SKM-1 (cell line): Measurements from ENCODE around the gene SPP2.

Experiments used
- DNase-seq: peaks from one replicate; lab custom pipeline; 2025; ENCODE audit not compliant: unreplicated experiment; lab: John Stamatoyannopoulos, UW

Gene SPP2

DNA sequence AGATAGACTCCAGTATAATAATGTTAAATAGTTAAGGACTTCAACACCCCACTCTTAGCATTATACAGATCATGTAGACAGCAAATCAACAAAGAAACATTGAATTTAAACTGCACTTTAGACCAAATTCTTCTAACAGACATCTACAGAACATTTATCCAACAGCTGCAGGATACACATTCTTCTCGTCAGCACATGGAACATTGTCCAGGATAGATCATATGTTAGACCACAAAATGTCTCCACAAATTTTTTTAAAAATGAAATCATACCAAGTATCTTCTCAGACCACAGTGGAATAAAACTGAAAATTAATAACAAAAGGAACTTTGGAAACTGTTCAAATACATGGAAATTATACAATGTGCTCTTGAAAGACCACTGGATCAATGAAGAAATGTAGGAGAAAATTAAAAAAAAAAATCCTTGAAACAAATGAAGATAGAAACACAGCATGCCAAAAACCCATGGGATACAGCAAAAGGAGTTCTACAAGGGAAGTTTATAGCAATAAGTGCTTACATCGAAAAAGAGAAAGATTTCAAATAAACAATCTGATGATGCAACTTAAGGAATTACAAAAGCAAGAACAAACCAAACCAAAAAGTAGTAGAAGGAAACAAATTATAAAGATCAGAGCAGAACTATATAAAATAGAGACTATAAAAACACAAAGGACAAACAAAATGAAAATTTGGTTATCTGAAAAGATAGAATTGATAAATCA lies 12.3 kb upstream of the SPP2 start:
- DNase-seq = no peak

DNA sequence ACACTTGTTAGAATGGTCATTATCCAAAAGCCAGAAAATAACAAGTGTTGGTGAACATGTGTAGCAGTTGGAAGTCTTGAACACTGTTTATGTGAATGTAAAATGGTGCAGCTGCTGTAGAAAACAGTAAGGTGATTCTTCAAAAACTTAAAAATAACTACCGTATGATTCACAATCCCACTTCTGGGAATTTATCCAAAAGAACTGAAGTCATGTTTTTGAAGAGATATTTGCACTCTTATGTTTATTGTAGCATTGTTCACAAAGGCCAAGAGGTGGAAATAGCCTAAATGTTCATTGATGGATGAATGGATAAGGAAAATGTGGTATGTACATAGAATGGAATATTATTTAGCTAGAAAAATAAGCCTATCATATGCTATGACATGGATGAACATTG lies 6.3 kb upstream of the SPP2 start:
- no peak for DNase-seq

DNA sequence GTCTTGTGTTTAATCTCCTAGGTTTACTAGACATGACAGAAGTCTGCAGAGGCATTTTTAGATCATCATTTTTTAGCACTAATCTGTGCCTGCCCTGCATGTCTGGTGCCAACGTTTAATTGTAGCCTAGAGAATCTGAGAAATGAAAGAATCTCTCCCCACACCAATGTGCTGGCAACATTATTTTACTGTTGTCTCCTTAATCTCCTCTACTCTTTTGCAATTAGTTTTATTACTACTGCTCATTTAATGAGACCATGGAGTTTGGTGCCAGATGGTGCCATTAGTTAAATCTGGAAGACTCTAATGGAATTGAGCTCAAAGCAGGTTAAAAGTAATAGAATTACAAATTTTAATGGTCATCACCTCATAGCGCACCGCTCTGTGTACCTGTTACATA lies 4.0 kb upstream of the SPP2 start:
- DNase-seq = no peak

DNA sequence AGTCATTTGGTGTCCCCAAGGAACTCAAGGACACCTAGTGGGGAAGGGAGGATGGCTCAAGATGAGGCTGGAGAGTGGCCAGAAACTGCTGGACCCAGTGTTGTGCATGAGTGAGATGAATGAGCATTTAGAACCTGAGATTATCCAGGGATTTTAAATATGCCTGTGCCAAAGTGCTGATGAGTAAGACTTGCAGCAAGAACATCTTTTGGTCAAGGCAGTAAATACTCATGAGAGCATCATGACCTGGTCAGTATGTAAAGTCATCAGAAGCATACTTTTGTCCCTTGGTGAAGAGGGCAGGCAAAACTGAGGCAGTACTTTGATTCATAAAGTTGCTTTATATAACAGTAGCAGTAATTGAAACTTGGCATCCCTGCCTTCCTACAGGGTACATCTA lies 3.1 kb upstream of the SPP2 start:
- DNase-seq = no peak

DNA sequence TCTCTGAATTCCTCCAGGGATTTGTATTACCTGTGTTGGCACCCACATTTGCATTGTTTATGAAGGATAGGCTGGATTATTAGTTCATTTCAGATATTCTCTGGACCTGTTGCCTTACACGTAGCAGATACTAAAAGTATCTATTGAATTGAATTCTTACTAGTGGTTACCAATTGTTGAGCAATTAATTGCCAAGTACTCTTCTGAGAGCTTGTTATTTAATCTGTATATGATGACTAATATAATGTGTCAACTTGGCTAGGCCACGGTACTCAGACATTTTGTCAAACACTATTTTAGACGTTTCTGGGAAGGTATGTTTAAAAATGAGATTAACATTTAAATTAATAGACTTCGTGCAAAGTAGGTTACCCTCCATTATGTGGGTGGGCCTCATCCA lies 2.5 kb upstream of the SPP2 start:
- no peak for DNase-seq

DNA sequence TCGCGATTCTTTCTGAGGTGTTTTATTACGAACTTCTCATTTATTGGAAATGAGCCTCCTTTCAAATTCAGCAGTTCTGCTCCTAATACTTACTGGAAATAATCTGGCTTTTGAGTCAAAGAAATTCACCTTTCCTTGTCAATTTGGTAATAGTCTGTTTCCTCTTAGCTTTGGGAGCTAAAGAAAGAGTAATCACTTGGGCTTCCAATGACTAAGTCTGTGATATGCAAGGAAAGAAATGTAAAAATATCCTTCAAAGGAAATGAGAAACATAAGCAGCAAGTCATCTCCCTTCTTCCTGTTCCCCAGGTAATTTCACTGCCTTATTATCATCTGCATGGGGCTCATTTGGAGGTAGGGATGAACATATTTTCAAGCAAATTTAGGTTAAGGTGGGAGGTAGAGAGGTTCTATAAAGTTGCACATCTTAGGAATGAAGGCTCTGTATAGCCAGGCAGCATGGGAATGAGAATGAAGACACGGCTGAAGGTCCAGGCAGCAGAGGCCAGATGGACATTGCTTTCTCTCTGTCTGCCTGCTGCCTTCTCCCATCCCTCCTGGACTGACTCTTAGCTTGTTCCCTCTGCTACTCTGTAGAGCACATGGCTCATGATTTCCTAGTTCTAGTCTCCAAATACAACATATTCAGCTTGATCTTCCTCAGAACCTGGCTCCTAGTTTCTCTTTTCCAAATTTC lies 1.0 kb downstream of the SPP2 start:
- no peak for DNase-seq

DNA sequence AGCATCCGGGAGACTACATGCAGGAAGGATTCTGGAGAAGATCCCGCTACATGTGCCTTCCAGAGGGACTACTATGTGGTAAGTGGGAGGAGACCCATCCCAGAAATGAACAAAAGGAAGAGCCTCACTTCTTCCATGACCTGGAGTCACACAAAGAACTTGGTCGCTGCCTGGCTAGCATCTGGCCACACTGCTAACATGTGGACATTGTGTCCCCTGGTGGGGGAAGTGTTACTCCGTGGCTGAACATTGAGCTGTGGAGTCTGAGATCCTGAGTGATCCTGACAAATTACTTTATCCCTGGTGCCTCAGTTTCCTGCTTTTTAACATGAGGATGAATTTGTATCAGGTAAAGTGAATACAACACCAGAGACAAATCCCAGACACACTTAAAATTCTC lies 8.4 kb downstream of the SPP2 start:
- no peak for DNase-seq

DNA sequence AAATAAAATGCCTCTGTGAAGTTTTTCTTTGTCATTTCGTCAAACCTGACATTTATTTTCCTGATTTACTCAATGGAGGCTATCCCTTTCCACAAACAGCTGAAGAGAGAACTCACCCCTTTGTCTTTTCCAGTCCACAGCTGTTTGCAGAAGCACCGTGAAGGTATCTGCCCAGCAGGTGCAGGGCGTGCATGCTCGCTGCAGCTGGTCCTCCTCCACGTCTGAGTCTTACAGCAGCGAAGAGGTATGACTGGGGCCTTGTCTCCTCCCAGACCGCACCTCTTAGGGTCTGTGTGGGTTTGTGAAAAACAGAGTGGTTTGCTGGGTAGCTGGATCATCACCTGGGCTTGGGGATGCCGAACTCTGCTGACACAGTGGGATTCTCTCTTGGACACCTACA lies 9.7 kb downstream of the SPP2 start:
- no peak for DNase-seq

DNA sequence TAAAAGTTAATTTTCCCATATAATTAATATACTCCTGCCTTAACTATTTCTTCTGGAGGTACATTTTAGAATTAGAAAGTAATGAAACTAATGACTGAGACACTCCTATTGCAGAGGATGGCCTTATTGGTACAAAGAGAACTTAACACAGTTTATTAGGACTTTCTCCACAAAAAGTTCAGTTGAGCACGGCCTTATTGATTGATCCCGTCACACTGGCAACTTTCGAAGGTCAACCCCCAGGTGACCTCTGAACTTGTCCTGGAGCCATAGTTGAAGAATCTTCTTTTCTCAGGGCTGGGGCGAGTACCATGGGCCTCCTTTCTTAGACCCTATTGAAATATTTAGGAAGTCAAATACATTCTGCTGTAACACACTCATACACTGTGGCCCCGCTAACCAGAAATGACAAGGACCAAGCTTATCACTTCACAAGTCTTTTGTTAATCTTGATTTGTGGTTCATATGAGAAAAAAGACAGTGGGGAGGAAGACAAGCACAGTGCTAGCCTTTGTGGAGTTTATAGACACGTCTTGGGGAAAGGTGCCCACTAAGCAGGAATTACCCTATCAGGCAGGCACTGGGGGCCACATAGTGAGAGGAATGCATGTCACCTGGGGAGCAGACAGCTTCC lies 11.2 kb downstream of the SPP2 start:
- no peak for DNase-seq

DNA sequence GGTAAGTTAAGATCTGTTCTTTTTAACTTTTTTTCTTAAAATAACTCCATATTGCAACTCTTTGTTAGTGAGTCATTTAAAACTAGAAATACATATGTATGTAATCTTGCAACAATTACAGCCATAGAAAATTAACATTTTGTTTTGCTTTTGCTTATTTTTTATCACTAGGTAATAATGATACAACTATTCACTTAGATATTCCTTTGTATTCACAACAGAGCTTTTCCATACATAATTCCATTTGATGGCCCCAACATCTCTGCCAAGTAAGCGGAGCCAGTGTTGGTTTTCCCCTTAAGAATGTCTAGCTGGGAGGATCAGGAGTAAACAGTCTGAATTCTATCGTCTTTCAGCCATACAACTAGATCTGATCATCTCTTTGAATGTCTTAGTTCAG lies 16.1 kb downstream of the SPP2 start:
- no peak for DNase-seq

DNA sequence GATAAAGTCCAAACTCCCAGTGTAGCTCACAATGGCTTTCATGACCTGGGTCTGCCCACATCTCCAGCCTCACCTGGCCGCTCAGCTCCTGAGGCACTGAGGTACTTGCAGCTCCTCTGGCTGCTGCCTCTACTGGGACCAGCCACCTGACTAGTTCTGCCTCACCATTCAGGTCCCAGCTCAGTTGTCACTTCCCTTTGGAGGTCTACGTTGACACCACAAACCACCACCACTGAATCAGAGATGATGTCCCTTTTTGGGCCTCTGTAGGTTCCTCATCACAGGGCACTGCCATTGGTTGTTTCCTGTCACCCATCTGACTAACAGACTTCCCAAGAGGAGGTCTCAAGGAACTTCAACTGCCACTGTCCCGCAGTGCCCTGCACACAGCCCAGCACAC lies 21.2 kb downstream of the SPP2 start:
- no peak for DNase-seq

DNA sequence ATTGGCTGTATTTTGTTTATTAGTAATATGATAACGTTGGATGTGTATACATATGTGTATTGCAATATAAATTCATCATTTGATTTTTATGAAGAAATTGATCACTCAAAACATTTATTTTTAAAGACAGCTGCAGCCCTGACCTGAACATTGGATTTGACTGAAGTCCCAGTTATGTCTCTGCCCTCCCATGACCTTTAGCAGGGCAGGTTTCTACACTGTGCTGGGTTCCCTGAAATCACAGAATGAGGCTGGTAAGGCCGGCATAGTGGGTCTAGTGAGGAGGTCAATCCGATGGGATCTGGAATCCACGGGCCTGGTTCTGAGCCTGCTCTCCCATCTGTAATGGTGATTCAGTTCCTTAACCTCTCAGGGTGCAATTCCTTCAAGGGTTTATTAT lies 22.0 kb downstream of the SPP2 start:
- DNase-seq = no peak

DNA sequence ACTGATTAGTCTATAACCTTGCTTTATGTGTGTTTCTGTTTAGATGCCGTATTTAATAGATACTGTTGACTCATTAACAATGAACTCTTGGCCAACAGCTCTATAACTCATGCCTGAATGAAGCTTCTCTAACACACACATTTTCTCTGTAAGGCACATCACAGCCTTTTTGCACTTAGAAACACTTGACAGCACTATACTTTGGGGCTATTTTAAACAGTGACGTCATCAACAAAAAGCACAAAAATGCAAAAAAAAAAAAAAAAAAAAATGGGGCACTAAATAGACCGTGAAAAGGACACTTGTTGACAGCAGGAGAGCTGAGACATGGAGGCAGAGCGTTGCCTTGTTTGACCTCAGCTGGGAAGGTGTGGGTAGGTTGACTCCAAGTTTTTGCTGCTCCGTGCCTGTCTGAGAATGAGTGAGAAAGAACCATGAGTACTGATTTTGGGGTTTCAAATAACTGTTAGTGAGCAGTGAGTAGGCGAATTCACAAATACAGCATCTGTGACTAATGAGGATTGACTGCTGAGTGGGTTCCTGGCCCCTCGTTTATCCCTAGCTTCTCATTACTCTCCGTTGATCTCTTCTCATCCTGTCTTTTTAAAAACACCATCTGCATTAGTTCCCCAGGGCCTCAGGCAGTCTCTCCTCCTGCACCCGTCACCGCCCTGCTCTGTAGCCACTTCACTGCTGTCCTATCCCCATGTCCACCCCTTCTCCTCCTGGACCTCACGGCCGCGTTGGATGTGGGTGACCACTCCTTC lies 24.4 kb downstream of the SPP2 start:
- no peak for DNase-seq

DNA sequence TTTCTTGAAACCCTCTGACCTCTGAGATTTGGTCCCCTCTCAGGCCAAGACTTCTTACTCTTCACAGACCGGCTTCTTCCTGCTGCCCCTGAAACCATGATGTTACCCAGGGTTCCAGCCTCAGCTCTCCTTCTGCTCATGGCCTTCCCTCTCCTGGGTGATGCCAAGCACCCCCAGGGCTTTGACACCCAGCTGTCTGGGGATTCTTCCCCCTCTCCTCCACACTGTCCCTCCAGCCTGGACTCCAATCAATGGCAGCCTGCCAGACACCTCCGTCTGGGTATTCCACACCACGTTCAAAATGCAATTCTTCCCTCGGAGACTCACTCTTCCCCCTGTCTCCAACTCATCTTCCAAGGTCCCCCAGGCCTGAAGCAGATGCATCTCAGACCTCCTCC lies 25.0 kb downstream of the SPP2 start:
- no peak for DNase-seq

DNA sequence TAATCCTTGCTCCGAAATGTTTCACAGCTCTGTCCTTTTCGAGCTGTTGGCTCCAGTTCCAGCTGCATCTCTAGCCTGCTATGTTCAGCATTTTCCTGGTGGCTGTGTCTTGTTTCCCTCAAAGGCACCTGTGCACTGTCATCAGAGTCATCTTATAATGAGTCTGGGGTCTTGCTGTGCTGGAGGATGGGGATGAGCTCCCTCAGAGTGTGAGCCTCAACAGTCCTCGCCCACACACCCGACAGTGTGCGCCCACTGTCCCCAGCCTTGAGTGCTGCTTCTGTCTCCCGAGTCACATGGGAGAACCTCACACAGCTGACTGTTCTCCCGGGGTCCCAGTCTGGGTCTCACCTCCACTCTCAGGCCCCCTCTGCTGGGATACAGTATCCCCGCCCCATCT lies 25.4 kb downstream of the SPP2 start:
- no peak for DNase-seq

DNA sequence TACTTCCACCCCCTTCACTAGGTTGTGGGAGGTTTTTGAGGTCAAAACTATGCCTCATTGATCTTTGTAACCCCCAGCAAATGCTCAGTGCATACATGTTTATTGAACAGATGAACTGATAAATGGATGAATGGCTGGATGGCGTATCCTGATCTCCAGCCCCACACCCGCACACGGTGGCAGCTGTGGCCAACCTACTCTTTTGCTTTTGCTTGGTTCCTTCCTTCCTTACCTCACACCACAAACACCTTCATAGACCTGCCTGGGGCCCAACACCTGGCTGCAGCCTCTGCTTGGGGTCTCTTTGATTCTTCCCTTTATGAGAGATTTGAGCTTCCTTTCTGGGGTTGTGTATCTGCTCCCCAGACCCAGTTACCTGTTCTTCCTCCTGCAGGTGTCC lies 25.9 kb downstream of the SPP2 start:
- no peak for DNase-seq

DNA sequence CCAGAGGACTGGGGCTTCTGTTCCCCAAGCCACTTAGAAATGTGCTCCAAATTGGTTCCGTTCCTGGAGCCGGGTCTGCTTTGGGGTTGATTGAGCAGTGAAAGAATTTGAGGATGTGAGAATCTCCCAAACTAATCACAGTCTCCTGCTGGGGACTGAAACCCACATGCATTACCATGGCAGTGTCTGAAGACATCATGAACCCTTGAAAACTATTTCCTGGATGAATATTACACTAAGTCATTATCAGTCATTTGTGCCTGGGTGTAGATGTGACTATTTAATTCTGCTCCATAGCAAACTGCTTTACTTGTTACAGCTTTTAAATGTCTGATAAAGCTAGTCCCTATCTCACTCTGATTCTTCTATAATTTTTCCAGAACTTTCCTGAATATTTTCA lies 27.6 kb downstream of the SPP2 start:
- no peak for DNase-seq

DNA sequence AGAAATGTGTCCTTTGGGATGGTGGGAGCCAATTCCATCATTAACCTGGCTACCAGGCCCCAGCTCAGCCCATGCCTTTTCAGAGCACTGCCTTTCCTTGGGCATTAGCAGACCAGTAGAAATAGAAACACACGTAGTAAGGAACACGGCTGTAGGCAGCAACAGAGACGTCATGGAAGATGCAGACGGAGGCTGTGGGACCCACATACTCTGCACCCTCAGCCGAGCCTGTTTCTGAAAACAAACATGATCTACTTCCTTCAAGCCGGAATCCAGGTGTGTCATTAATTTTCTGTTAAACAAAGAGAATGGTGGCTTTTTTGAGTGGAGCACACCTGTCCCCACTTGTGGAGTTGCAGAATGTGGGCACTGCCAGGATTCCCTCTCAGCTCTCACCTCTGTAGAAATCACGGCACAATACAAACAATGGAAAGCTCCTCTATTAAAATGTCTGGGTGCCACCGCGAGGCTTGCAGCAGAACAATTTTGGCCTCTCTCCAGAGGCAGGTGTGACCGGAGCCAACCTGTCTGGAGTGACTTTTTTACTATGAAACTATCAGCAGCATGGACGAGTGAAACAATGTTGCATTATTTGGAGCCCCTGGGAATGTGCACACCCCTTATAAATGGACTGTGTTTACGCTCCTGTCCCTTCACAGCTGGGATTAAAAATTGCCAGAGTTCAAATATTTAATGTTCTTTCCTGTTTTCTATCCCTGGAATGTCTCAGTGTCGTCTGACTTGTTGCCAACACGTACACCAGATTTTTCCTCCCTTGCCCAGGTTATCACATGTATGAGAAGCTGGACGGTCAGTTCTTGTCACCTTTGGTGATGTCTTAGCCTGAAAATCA lies 31.7 kb downstream of the SPP2 start:
- DNase-seq = no peak

DNA sequence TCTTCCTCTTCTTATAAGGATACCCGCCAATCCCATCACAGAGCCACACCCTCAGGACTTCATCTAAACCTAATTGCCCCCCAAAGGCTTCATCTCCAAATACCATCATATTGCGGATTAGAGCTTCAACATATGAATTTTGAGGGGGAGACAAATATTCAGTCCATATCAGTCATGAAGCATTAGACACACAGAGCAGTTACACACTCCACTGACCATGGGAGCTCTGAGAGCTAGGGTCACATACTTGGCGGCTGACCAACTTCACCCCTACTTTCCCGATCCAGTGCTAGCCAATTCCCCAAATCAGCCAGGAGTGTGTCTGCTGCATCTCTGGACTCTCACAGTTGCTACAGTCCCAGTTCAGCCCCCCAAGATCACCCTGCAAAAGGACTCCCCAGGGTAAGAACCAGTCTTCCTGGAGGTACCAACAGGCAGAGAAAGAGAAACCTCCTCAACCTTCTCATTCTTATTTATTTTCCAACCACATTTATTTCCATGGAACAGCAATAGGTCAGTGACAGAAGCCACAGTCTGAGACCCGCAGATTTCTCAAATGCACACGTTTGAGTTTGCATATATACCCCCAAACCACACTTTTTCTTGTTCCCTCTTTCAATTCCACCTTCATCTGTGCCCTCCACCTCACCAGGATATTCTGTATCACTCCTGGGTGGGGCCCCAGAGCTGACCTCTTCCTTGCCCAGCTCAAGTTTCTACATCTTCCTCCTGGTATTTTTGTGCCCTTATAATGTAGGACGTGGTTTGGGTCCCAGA lies 33.3 kb downstream of the SPP2 start:
- no peak for DNase-seq

DNA sequence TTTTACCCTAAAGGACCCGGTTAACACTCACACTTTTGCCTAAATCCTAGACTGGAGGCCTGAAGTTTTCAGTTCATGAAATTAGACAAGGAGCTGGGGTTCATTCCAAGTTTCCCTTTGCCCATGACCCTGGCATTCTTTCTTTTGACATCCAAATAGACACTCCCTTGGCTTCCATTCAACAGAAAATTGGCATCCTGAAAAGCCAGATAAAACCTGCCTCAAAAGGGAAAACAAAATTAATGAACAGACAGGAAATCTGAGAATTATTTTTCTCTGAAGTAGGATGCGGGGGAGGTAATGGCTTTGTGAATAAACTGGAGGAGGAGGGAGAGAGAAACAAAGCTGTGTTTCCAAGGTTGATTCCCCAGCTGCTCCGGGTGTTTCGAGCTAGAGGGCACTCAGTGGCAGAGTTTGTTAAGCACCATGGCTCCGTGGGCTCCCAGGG lies 41.0 kb downstream of the SPP2 start:
- DNase-seq = no peak
